Activated CD4-positive, alpha-beta T cell treated with anti-CD3 and anti-CD28 coated beads, Interleukin-2, amount 10 ng/mL, durations not matched to agents 24 days and 14 days (primary cell): Measurements from ENCODE around the gene ORC3. TPM values are rescaled to one million over a fixed set of nuclear protein-coding genes. Genes with fewer than 3 reads are reported as not detected.
A peak's percentile ranks its signal among the peaks of the same experiment; 100 is the strongest.

Experiments used
- DNase-seq: peaks from one replicate; pipeline ENCODE4 v3.0.0; 2022
- H3K27ac Mint-ChIP-seq: one replicate; pipeline ENCODE4 v1.8.0; 2022; ENCODE audit warnings: mild to moderate bottlenecking, mixed read lengths
- H3K27me3 Mint-ChIP-seq: one replicate; pipeline ENCODE4 v1.8.0; 2022; ENCODE audit warnings: mixed read lengths
- H3K36me3 Mint-ChIP-seq: one replicate; pipeline ENCODE4 v1.8.0; 2022; ENCODE audit warnings: low read depth, mild to moderate bottlenecking, mixed read lengths
- H3K4me1 Mint-ChIP-seq: one replicate; pipeline ENCODE4 v1.8.0; 2021; ENCODE audit warnings: mixed read lengths
- H3K4me3 Mint-ChIP-seq: one replicate; pipeline ENCODE4 v1.8.0; 2022; ENCODE audit warnings: mild to moderate bottlenecking, moderate library complexity, mixed read lengths
- H3K9me3 Mint-ChIP-seq: one replicate; pipeline ENCODE4 v1.8.0; 2021; ENCODE audit warnings: mixed read lengths
- intact Hi-C: fragments of 100-400 bp; cut with micrococcal nuclease; formaldehyde crosslinking; loops from one replicate; pipeline ENCODE4 v1.15.1; 2023
- total RNA-seq: library from RNA; stranded (reverse); gene quantifications from 2 replicates; pipeline ENCODE4 v1.2.3, GENCODE V29; 2022

ORC3 gene
- total RNA-seq, 1 donor from 2014 or later: 38.6 TPM

DNA sequence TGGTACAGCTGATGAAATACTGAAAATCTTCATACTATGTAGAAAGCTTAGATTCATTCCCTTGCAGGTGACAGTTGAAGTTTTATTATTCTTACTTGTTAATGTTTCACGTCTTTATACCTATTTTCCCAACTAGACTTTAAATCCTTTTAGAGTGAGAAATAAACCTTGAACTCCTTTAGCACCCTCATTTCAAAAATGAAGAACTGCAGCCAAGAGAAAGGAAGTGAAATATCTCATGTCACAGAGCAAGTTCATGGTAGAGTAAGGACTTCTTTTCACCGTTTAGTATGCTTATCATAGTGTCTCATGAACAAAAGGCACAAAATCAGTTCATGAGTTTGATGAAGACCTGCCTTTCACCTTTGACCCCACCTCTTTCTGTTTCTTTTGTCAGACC, 38.5 kb downstream of the ORC3 start:
- H3K27ac Mint-ChIP-seq: no peak overlapping the region
- intact Hi-C loops: no loop called here
- H3K27me3 Mint-ChIP-seq: no peaks in the 10 kb centered on the region
- H3K4me3 Mint-ChIP-seq: no peak overlapping the region
- no peak for DNase-seq
- H3K9me3 Mint-ChIP-seq: peaks cover 4% of the 10 kb centered on the region
- peaks cover 44% of the 10 kb centered on the region for H3K36me3 Mint-ChIP-seq
- H3K4me1 Mint-ChIP-seq: peaks cover 7% of the 10 kb centered on the region

DNA sequence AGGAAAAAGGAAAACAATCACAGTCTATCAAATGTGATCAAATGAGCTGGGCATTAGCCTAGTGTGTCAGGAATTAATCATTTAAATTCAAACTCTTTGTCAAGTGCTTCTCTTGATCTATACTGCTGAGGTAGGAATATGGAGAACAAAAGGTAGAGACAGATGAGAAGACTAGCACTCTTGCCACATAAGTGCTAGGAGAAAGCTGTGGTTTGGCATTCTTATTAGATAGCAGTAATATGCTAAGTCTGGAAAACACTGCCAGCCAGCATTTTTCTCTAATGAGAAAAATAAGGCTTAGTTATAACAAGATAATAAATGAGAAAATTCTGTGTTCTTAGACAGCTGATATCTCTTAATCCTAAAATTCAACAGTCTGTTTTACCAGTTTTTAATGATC, 38.9 kb downstream of the ORC3 start:
- H3K4me3 Mint-ChIP-seq: no peak overlapping the region
- H3K9me3 Mint-ChIP-seq: peaks cover 4% of the 10 kb centered on the region
- no peak for DNase-seq
- peaks cover 42% of the 10 kb centered on the region for H3K36me3 Mint-ChIP-seq
- no peak overlapping the region for H3K27ac Mint-ChIP-seq
- H3K27me3 Mint-ChIP-seq: no peaks in the 10 kb centered on the region
- H3K4me1 Mint-ChIP-seq: peaks cover 5% of the 10 kb centered on the region
- intact Hi-C loops: no loop called here

DNA sequence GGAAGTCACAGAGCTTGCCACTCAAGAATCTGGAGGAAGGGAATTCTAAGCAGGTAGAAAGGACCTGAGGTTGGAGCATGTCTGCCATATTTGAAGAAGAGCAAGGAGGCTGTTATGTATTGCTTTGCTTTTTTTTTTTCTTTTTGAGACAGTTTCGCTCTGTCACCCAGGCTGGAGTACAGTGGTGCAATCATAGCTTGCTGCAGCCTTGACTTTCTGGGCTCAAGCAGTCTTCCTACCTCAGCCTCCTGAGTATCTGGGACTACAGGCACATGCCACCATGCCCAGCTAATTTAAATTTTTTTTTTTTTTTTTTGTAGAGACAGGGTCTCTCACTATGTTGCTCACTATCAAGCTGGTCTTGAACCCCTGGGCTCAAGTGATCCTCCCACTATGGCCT, 40.8 kb downstream of the ORC3 start:
- intact Hi-C loops: no loop called here
- peaks cover 39% of the 10 kb centered on the region for H3K36me3 Mint-ChIP-seq
- H3K4me1 Mint-ChIP-seq: peaks cover 3% of the 10 kb centered on the region
- H3K9me3 Mint-ChIP-seq: peaks cover 4% of the 10 kb centered on the region
- H3K4me3 Mint-ChIP-seq: no peak overlapping the region
- DNase-seq: no peak
- no peaks in the 10 kb centered on the region for H3K27me3 Mint-ChIP-seq
- no peak overlapping the region for H3K27ac Mint-ChIP-seq

DNA sequence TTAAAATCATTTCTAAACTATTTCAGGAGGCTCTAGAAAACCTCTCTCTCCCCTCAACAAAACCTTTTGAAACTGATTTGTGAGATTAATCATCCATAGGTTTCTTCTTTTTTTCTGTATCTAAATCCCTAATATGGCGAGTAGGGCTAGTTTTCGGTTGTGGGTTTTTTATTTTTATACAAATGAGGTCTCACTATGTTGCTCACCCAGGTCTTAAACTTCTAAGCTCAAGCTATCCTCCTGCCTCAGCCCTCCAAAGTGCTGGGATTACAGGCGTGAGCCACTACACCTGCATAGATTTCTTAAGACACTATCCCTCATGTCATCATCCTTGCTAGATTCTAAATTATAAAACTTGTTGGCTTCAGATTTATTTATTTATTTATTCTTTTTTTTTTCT, 43.9 kb downstream of the ORC3 start:
- Mint-ChIP-seq H3K9me3 (peaks cover 6% of the 10 kb centered on the region), H3K27ac (no peak overlapping the region), H3K36me3 (peaks cover 45% of the 10 kb centered on the region), H3K27me3 (no peaks in the 10 kb centered on the region), H3K4me1 (peaks cover 5% of the 10 kb centered on the region), H3K4me3 (no peak overlapping the region)
- intact Hi-C loops: no loop called here
- no peak for DNase-seq

DNA sequence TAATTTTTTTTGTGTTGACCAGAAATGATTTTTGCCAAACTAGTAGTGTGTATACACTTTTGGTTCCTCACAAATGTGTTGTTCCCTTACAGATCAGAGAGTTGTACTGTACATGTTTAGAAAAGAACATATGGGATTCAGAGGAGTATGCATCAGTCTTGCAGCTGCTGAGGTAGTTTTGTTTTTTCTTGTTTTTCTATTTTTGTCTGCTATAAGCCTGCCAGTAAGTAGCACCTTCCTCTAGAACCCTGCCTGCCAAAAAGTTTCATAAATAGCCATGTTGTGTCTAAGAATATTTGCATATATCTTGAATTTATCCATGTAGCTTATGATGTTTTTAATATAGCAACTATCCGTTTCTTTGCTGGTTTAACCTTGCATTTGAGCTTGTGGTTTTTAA, 46.4 kb downstream of the ORC3 start:
- intact Hi-C loops: no loop called here
- no peak overlapping the region for H3K27ac Mint-ChIP-seq
- peaks cover 6% of the 10 kb centered on the region for H3K9me3 Mint-ChIP-seq
- H3K27me3 Mint-ChIP-seq: no peaks in the 10 kb centered on the region
- DNase-seq: no peak
- no peak overlapping the region for H3K4me3 Mint-ChIP-seq
- peaks cover 10% of the 10 kb centered on the region for H3K4me1 Mint-ChIP-seq
- H3K36me3 Mint-ChIP-seq: peaks cover 38% of the 10 kb centered on the region

DNA sequence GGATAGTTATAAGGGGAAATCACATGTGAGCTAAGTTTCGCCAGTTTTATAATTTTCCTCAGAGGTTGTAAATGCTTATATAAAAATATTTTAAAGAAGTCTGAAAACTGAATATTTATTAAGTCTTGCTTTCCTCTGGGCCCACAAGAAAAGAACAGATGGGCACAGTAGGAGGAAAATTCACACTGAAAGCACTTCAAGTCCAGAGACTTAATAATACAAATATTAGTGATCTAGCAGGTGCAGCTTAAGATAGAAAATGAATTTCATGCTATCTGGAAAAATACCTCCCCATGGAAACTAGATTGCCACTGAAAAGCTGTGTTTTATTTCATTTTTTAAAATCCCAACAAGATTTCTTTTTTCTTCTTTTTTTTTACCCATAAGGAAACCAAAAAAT, 47.2 kb downstream of the ORC3 start:
- intact Hi-C loops: no loop called here
- no peak overlapping the region for H3K27ac Mint-ChIP-seq
- H3K27me3 Mint-ChIP-seq: no peaks in the 10 kb centered on the region
- DNase-seq: no peak
- H3K4me3 Mint-ChIP-seq: no peak overlapping the region
- peaks cover 38% of the 10 kb centered on the region for H3K36me3 Mint-ChIP-seq
- H3K9me3 Mint-ChIP-seq: peaks cover 6% of the 10 kb centered on the region
- peaks cover 10% of the 10 kb centered on the region for H3K4me1 Mint-ChIP-seq

DNA sequence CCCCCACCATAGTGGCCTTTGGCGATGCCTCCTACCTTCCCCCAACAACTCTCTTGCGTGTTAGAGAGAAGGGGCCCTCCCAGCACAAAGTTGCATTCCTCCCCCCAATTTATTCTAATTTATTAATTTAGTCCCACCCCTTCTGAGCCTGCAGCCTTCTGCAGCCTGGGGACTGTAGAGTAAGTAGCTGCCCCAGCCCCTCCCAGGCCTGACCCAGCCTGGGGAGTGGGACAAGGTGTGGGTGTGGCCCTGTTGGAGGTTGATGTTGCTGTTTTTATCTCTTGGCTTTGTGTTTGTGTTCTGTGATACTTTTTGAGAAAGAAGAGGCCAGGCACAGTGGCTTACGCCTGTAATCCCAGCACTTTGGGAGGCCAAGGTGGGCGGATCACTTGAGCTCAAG, 49.4 kb downstream of the ORC3 start:
- no peak for DNase-seq
- peaks cover 28% of the 10 kb centered on the region for H3K36me3 Mint-ChIP-seq
- H3K9me3 Mint-ChIP-seq: peaks cover 3% of the 10 kb centered on the region
- no peaks in the 10 kb centered on the region for H3K27me3 Mint-ChIP-seq
- intact Hi-C loops: no loop called here
- H3K27ac Mint-ChIP-seq: no peak overlapping the region
- no peak overlapping the region for H3K4me3 Mint-ChIP-seq
- H3K4me1 Mint-ChIP-seq: peaks cover 6% of the 10 kb centered on the region

DNA sequence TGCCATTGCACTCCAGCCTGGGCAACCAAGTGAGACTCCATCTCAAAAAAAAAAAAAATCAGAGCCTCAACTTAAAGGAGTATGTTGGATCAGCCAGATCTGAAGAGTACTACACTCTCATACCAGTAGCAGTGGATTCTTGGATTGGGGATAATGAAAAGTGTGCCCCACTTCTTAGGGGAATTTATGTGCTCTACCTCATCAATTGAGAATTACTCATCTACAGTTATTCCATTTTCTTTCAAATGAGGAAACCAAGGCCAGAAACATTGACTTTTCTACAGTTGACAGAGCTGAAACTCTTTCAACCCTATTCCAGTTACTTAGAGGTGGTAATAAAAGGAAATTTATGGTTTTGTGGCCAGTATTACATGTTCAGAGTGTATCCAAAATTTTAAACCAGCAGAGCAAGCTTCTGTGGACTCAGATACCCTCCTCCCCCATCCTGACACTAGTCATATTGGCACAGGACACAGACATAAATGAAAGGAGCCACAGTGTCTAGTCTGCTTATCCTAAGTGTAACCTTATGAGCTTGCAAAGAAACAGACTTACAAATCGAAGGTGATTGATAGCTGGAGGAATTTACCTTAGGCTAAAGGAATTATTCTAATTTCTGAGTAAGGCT, 51.2 kb downstream of the ORC3 start:
- Mint-ChIP-seq H3K27ac (no peak overlapping the region), H3K9me3 (peaks cover 3% of the 10 kb centered on the region), H3K36me3 (peaks cover 20% of the 10 kb centered on the region), H3K4me1 (peaks cover 12% of the 10 kb centered on the region), H3K27me3 (no peaks in the 10 kb centered on the region), H3K4me3 (no peak overlapping the region)
- no peak for DNase-seq
- intact Hi-C loops: no loop called here

DNA sequence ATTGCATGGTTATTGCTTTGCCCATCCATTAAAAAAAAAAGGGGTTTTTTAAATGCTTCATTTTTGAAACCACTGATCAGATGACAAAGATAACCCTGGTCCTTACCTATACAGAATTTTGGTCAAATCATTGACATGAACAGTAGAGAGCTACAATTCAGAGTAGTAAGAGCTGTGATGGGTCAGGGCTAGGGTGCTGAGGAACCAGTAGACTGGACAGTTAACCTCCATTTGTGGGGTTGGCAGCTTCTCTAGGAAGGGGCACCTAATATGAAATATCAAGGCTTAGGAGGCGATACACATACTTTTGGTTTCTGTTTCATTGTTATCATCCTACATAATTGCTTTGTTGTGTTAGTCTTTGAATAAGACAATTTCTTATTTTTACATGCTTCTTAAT, 55.1 kb downstream of the ORC3 start:
- intact Hi-C loops: loop anchor here (2.0 kb wide), 1 partner anchor 58 kb away; the partner anchor contains the start of gene AKIRIN2
- no peaks in the 10 kb centered on the region for H3K9me3 Mint-ChIP-seq
- H3K4me1 Mint-ChIP-seq: peaks cover 14% of the 10 kb centered on the region
- H3K4me3 Mint-ChIP-seq: peak overlapping the region; percentile 73
- H3K27me3 Mint-ChIP-seq: no peaks in the 10 kb centered on the region
- peak overlapping the region; percentile 82 for H3K27ac Mint-ChIP-seq
- DNase-seq: peak; percentile 68
- H3K36me3 Mint-ChIP-seq: peaks cover 6% of the 10 kb centered on the region

DNA sequence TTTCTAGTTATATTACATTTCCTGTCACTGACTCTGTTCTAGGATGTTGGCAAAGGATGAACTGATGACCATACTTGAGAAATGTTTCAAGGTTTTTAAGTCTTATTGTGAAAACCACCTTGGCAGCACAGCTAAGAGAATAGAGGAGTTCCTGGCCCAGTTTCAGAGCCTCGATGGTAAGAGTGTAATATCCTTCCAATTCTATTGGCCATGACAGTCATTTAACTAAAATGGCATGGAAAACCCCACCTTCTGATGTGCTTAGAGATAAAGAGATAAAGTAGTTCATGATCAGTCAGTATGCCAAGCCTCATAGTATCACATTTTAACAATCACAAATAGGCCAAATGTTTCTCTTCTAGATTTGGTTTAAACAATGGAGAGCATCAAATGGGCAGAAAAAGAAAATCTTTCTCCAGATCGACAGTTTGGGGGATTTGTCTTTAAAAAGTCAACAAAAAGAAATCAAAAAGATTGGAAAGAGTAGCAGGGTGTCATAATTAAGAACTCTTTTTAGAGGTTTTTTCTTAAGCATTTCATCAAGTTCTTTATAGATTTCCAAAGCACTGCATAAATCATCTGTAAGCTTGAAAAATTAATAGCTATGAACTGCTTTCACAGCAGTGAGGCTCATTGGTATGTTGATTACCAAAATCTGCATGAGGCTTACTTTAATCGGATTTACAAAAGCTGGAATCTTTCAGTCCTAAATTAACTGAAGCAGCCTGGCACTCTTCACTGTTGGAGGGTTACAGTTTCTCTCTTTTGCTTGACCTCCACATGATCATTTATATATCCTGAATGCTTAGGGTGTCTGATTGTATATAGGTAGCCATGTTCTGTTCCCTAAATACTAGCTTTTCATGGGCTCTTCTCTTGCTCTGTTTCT, 63.4 kb downstream of the ORC3 start:
- intact Hi-C loops: loop anchor here (10.0 kb wide), 1 partner anchor 59 kb away; the partner anchor contains the start of gene ORC3
- peaks cover 6% of the 10 kb centered on the region for H3K9me3 Mint-ChIP-seq
- peaks cover 30% of the 10 kb centered on the region for H3K4me1 Mint-ChIP-seq
- H3K27ac Mint-ChIP-seq: peak overlapping the region; percentile 54
- peaks cover 44% of the 10 kb centered on the region for H3K36me3 Mint-ChIP-seq
- DNase-seq: peak; percentile 62
- H3K4me3 Mint-ChIP-seq: no peak overlapping the region
- no peaks in the 10 kb centered on the region for H3K27me3 Mint-ChIP-seq

DNA sequence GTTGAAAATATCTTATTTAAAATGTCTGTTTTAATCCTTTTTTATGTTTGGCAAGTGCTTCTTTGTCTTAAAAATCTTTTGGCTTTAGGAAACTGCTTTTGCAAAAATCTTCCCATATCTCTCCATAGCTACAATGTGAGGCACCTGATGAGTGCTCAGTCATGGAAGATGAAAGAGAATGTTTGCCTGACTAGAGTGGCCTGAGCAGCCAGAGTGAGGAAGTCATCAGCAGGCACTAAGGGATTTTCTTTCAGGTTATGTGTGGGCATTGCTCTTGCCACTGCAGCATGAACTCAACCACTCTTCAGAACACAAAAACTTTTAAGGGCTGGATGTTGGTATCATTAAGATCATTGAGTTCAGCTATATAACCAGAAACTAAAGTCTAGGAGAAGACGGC, 64.2 kb downstream of the ORC3 start:
- peak overlapping the region; percentile 49 for H3K27ac Mint-ChIP-seq
- intact Hi-C loops: loop anchor here (10.0 kb wide), 1 partner anchor 59 kb away; the partner anchor contains the start of gene ORC3
- DNase-seq: no peak
- no peak overlapping the region for H3K4me3 Mint-ChIP-seq
- peaks cover 6% of the 10 kb centered on the region for H3K9me3 Mint-ChIP-seq
- H3K4me1 Mint-ChIP-seq: peaks cover 30% of the 10 kb centered on the region
- no peaks in the 10 kb centered on the region for H3K27me3 Mint-ChIP-seq
- peaks cover 46% of the 10 kb centered on the region for H3K36me3 Mint-ChIP-seq

DNA sequence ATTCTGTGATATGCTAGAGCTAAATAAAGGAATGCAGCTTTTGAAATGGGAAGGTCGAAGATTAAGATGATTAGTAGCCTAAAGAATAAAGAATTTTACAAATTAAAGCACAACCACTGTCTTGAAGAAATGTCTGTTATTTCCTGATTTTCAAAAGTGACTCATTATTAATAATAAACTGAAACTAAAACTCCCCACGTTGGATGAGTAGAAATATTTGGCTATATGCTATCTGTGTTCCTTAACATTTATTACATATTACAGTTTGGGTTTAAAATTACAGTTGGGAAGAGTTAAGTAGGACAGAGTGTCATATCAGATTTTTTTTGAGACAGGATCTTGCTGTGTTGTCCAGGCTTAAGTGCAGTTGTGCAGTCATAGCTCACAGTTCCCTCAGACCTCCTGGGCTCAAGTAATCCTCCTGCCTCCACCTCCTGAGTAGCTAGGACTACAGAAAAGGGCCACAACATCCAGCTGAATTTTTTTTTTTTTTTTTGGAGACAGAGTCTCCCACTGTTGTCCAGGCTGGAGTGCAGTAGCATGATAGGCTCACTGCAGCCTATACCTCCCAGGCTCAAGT, 65.0 kb downstream of the ORC3 start:
- DNase-seq: no peak
- intact Hi-C loops: loop anchor here (10.0 kb wide), 1 partner anchor 60 kb away; the partner anchor contains the start of gene ORC3
- peaks cover 30% of the 10 kb centered on the region for H3K4me1 Mint-ChIP-seq
- H3K27ac Mint-ChIP-seq: no peak overlapping the region
- peaks cover 50% of the 10 kb centered on the region for H3K36me3 Mint-ChIP-seq
- no peaks in the 10 kb centered on the region for H3K27me3 Mint-ChIP-seq
- H3K9me3 Mint-ChIP-seq: peaks cover 6% of the 10 kb centered on the region
- H3K4me3 Mint-ChIP-seq: no peak overlapping the region

DNA sequence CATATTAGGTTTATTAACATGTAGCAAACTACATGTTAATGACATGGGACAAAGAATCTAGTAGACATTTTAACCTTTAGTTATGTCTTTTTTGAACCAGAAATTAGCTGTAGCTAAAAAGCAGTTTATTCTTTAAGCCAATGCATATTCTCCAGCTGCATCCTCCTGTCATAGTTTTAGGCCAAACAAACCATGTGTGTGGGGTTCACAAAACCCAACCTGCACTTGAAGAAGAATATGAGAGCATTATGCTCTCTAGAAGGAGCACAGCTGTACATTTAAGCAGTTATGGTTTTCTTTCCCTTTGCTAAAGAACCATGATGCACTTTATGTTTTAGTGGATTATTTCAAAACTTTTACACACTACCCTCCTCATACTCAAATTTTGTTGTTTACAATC, 65.9 kb downstream of the ORC3 start:
- no peak overlapping the region for H3K4me3 Mint-ChIP-seq
- no peak for DNase-seq
- no peak overlapping the region for H3K27ac Mint-ChIP-seq
- intact Hi-C loops: loop anchor here (10.0 kb wide), 1 partner anchor 61 kb away; the partner anchor contains the start of gene ORC3
- H3K4me1 Mint-ChIP-seq: peaks cover 30% of the 10 kb centered on the region
- peaks cover 6% of the 10 kb centered on the region for H3K9me3 Mint-ChIP-seq
- H3K36me3 Mint-ChIP-seq: peaks cover 55% of the 10 kb centered on the region
- no peaks in the 10 kb centered on the region for H3K27me3 Mint-ChIP-seq

DNA sequence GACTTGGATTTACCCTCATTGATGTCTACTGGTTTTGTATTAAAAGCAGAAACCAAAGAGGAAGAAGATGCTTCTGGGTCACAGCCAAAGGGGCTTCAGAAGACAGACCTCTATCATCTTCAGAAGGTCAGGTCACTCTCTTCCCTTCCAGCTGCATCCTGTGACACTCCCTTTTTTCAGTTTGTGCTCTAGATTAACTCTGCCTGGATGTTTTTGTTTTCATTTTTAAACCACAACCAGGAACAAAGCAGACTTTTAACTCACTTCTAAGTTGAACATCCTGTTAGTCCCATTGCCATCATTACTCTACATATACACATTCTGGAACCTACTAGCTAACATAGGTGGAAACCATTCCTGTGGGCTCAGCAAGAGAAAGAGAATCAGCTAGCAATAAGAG, 66.9 kb downstream of the ORC3 start:
- Mint-ChIP-seq H3K27me3 (no peaks in the 10 kb centered on the region), H3K36me3 (peaks cover 60% of the 10 kb centered on the region), H3K4me3 (peak overlapping the region; percentile 64), H3K9me3 (peaks cover 6% of the 10 kb centered on the region), H3K4me1 (peaks cover 30% of the 10 kb centered on the region), H3K27ac (peak overlapping the region; percentile 67)
- DNase-seq: peak; percentile 72
- intact Hi-C loops: loop anchor here (10.0 kb wide), 1 partner anchor 62 kb away; the partner anchor contains the start of gene ORC3
